C4-2B (cell line): Measurements from ENCODE around the gene GOLGA1.

Source experiments
- H3K27ac ChIP-seq: fragments of 450-650 bp; 2 replicates; pipeline ENCODE4 v1.5.1; 2017
- ZFX ChIP-seq: fragments of 450-650 bp; IDR thresholded peaks from 2 replicates; pipeline ENCODE4 v1.6.1; 2017
- TF ChIP-seq, protein P1 (sequence below): fragments of 450-650 bp; conservative IDR thresholded peaks from 2 replicates; pipeline ENCODE4 v1.5.1; 2017; ENCODE audit warnings: mild to moderate bottlenecking

Gene GOLGA1

DNA sequence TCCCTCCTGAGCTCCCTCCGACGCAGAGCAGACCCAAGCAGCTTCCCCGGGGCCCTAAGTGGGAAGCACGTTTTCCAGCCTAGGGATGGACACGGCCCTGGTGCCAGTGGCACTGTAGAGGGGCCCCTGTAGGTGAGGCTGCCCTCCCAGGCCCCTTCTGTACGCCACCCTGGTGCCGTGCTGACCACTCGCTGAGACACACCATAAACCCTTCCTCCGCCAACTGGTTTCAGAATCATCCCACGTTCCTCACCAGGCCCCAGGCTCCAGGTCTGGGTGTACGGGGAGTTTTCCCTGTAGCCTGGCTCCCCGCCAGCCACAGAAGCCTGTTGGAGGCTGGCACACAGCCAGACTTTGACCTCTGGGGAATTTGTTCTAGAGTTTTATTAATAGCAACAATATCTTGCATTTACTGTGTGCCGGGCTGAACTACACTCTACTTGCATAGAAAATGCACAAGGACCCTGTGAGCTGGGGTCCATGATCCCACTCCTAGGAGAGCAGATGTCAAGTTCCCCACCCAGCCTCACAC lies 105.8 kb downstream of the GOLGA1 start:
- TF ChIP-seq ZFX, result no peak
- no peak overlapping the region for H3K27ac ChIP-seq

DNA sequence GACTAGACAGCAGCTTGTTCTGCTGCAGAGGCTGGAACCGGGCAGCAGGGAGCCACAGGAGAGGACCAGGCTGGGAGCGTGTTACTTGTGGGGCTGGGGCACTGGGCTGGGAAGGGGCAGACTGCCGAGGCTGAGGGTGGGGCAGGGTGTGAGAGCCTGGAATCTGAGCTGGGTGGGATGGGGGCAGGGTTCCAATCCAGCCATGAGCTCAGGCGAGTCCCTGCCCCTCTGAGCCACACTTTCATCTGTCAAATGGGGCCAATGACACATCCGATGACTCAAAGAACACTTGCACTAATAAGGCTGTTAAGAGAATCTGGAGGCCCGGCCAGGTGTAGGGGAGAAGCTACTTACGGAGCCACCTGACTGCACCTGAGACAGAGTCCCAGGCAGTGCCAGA lies 106.3 kb downstream of the GOLGA1 start:
- H3K27ac ChIP-seq, result no peak overlapping the region
- no peak for TF ChIP-seq ZFX
- TF ChIP-seq, protein P1, sequence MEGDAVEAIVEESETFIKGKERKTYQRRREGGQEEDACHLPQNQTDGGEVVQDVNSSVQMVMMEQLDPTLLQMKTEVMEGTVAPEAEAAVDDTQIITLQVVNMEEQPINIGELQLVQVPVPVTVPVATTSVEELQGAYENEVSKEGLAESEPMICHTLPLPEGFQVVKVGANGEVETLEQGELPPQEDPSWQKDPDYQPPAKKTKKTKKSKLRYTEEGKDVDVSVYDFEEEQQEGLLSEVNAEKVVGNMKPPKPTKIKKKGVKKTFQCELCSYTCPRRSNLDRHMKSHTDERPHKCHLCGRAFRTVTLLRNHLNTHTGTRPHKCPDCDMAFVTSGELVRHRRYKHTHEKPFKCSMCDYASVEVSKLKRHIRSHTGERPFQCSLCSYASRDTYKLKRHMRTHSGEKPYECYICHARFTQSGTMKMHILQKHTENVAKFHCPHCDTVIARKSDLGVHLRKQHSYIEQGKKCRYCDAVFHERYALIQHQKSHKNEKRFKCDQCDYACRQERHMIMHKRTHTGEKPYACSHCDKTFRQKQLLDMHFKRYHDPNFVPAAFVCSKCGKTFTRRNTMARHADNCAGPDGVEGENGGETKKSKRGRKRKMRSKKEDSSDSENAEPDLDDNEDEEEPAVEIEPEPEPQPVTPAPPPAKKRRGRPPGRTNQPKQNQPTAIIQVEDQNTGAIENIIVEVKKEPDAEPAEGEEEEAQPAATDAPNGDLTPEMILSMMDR, result no peak

DNA sequence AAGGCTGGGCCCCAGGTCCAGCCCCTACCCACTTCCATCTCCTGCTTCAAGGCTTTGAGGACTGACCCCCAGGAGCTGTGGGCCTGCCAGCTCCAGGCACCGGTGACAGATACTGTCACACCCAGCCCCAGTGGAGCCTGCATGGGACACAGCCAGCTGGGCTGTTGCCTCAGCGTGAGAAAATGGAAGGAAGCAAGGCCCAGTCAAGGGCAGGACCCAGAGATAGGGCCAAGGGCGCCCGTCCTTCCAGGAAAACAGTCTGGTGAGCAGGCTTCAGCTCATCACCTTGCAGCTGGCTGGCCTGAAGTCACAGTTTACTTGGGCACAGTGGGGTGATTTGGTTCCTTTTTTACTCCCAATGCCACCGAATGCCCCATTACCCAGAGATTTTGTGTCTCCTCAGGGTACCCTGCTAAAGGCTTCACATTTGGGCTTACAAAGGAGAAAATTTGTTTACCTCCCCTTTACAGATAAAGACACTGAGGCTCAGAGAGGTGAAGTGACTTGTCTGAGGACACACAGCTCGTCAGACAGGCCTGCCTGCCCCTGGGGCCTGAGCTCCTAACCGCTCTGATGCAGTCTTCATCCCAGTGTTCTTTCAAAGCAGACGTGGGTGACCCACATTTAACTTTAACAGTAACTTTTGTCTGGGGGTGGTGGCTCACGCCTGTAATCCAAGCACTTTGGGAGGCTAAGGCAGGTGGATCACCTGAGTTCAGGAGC lies 109.1 kb downstream of the GOLGA1 start:
- TF ChIP-seq, protein P1, result no peak
- no peak for TF ChIP-seq ZFX
- no peak overlapping the region for H3K27ac ChIP-seq

DNA sequence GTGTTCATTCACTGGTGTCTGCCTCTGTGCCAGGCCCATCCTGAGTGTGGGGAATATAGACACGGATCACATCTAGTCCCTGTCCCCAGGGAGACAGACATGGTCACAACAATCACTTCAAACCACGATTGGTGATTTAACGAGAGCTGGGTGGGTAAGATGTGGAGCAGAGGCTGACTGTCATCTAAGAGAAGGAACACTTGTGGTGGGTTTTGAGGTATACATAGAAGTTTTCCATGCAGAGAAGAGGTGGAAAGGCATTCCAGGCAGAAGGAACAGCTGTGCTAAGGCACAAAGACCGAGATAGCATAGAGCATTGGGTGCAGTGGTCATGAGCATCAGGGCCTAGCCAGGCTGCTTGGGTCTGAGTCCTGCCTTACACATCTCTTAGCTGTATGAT lies 110.3 kb downstream of the GOLGA1 start:
- H3K27ac ChIP-seq, result no peak overlapping the region
- TF ChIP-seq, protein P1, result no peak
- TF ChIP-seq ZFX, result no peak

DNA sequence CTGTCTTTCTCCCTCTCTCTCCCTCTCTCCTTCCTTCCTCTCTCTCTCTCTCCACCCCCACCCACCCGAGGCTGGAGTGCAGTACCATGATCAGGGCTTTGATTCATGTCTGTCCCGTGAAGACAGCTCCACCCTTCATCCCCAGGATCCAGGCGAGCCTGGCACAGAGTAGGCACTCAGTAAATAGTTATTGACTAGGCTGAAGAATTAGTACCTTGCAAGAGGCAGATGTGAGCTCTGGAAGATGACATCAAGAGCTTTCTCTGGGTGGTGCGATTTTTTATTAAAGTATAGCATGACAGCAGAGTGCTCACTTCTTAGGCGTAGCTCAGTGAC lies 111.6 kb downstream of the GOLGA1 start:
- H3K27ac ChIP-seq, result no peak overlapping the region
- TF ChIP-seq, protein P1, result no peak
- TF ChIP-seq ZFX, result no peak

DNA sequence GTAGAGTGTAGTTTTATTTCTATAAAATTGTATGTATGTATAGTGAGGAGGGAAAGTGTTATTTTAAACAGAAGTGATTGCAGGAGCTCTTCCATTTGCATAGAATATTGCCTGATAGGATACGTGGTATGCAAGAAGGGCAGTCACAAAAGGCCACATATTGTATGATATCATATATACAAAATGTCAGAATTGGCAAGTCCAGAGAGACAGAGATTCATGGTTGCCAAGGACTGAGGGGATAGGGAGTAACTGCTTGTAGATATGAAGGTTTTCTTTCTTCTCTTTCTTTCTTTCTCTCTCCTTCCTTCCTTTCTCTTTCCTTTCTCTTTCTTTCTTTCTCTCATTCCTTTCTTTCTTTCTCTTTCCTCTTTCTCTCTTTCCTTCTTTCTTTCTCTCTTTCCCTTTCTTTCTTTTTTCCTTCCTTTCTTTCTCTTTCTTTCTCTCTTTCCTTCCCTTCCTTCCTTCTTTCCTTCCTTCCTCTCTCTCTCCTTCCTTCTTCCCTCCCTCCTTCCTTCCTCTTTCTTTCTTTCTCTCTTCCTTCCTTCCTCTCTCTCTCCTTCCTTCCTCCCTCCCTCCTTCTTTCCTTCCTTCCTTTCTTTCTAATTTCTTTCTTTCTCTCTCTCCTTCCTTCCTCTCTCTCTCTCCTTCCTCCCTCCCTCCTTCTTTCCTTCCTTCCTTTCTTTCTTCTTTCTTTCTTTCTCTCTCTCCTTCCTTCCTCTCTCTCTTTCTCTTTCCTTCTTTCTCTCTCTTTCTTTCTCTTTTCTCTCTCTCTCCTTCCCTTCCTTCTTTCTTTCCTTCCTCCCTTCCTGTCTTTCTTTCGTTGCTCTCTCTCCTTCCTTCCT lies 112.2 kb downstream of the GOLGA1 start:
- TF ChIP-seq, protein P1, result no peak
- TF ChIP-seq ZFX, result no peak
- no peak overlapping the region for H3K27ac ChIP-seq
